Naive B cell (primary cell): Measurements from ENCODE around the gene SNPH. TPM values are rescaled to one million over a fixed set of nuclear protein-coding genes. Genes with fewer than 3 reads are reported as not detected.

Source experiments
- ATAC-seq, 2 donors: fragments of 150-1000 bp; cut with Tn5 transposase; 2 replicates each; pipeline ENCODE4 v1.10.0; 2021; ENCODE audit warnings: low read depth in 2 of 2, mild to moderate bottlenecking in 2 of 2, moderate library complexity in 2 of 2
- DNase-seq: peaks from one replicate; pipeline ENCODE4 v3.0.0; 2022
- H3K27ac Mint-ChIP-seq, 6 donors: one replicate each; pipeline ENCODE4 v1.8.0; 2020 to 2022; ENCODE audit warnings: mild to moderate bottlenecking in 6 of 6, mixed read lengths in 6 of 6, moderate library complexity in 5 of 6, inconsistent platforms in 2 of 6
- H3K27me3 Mint-ChIP-seq, 3 donors: one replicate each; pipeline ENCODE4 v1.8.0; 2021 to 2022; ENCODE audit warnings: mixed read lengths in 3 of 3, mild to moderate bottlenecking in 1 of 3
- H3K36me3 Mint-ChIP-seq, 2 donors: one replicate each; pipeline ENCODE4 v1.8.0; 2020 to 2022; ENCODE audit warnings: mixed read lengths in 2 of 2, inconsistent platforms in 1 of 2, mild to moderate bottlenecking in 1 of 2
- H3K4me1 Mint-ChIP-seq, 3 donors: one replicate each; pipeline ENCODE4 v1.8.0; 2020 to 2022; ENCODE audit warnings: mixed read lengths in 3 of 3, inconsistent platforms in 1 of 3, mild to moderate bottlenecking in 1 of 3, moderate library complexity in 1 of 3
- H3K4me3 Mint-ChIP-seq, 8 donors: one replicate each; pipeline ENCODE4 v1.8.0; 2020 to 2022; ENCODE audit warnings: mild to moderate bottlenecking in 8 of 8, mixed read lengths in 8 of 8, moderate library complexity in 8 of 8, inconsistent platforms in 2 of 8
- H3K9me3 Mint-ChIP-seq, 7 donors: one replicate each; pipeline ENCODE4 v1.8.0; 2020 to 2022; ENCODE audit warnings: mixed read lengths in 7 of 7, mild to moderate bottlenecking in 5 of 7, inconsistent platforms in 2 of 7, moderate library complexity in 1 of 7
- polyA plus RNA-seq, 6 donors: library from polyadenylated mRNA; unstranded; fragments of 300-500 nt; fragmentation: Illumina TruSeq; gene quantifications; one replicate each; pipeline ENCODE4 v1.2.3, GENCODE V29; 2021; ENCODE audit warnings: low read depth in 6 of 6

The SNPH gene
- polyA plus RNA-seq, 6 donors from 2014 or later, result 0.31 to 0.37 (median 0.35) TPM; not detected in 1

GRCh38 chr20:1330075-1330830 is 64.2 kb downstream of the SNPH start:
- ATAC-seq (peak; percentile 30 to 56), DNase-seq (peak; percentile 44)
- H3K36me3 Mint-ChIP-seq, result no peaks in the 10 kb centered on the region
- H3K9me3 Mint-ChIP-seq, result no peaks in the 10 kb centered on the region
- H3K27me3 Mint-ChIP-seq, result no peaks in the 10 kb centered on the region
- H3K4me3 Mint-ChIP-seq, result peak overlapping the region in 2 of 8 donors; percentile 23 to 72
- H3K27ac Mint-ChIP-seq, result peak overlapping the region in 5 of 6 donors; percentile 36 to 96 (median 87)
- H3K4me1 Mint-ChIP-seq, result peaks cover 32 to 59% (median 33%) of the 10 kb centered on the region in 3 donors

GRCh38 chr20:1331101-1331500 is 65.0 kb downstream of the SNPH start:
- Mint-ChIP-seq H3K4me3 (no peak overlapping the region), H3K9me3 (no peaks in the 10 kb centered on the region), H3K27ac (peak overlapping the region in 3 of 6 donors; percentile 26 to 81 (median 49)), H3K4me1 (peaks cover 35 to 68% (median 38%) of the 10 kb centered on the region in 3 donors), H3K27me3 (no peaks in the 10 kb centered on the region), H3K36me3 (no peaks in the 10 kb centered on the region)
- no peak for DNase-seq
- no peak for ATAC-seq

- no peaks in the 10 kb centered on the region for H3K27me3 Mint-ChIP-seq
- no peaks in the 10 kb centered on the region for H3K36me3 Mint-ChIP-seq
- no peaks in the 10 kb centered on the region for H3K9me3 Mint-ChIP-seq
- no peak overlapping the region for H3K4me3 Mint-ChIP-seq
- peaks cover 44 to 75% (median 45%) of the 10 kb centered on the region in 3 donors for H3K4me1 Mint-ChIP-seq
- DNase-seq (no peak), ATAC-seq (no peak)
- H3K27ac Mint-ChIP-seq, result peak overlapping the region in 4 of 6 donors; percentile 76 to 88 (median 82)
Measured at GRCh38 chr20:1331801-1332453, 65.8 kb downstream of the SNPH start.

GRCh38 chr20:1332749-1333300 is 66.7 kb downstream of the SNPH start:
- Mint-ChIP-seq H3K4me3 (no peak overlapping the region), H3K27ac (peak overlapping the region in 2 of 6 donors; percentile 45 to 63), H3K36me3 (no peaks in the 10 kb centered on the region), H3K9me3 (no peaks in the 10 kb centered on the region), H3K27me3 (no peaks in the 10 kb centered on the region), H3K4me1 (peaks cover 44 to 73% (median 53%) of the 10 kb centered on the region in 3 donors)
- ATAC-seq, result no peak
- no peak for DNase-seq

GRCh38 chr20:1333462-1334369 is 67.6 kb downstream of the SNPH start:
- Mint-ChIP-seq H3K27me3 (no peaks in the 10 kb centered on the region), H3K4me3 (peak overlapping the region in 2 of 8 donors; percentile 40 to 47), H3K36me3 (no peaks in the 10 kb centered on the region), H3K27ac (peak overlapping the region in 1 of 6 donors; percentile 10), H3K4me1 (peaks cover 43 to 68% (median 56%) of the 10 kb centered on the region in 3 donors), H3K9me3 (no peaks in the 10 kb centered on the region)
- ATAC-seq (no peak), DNase-seq (no peak)

GRCh38 chr20:1334370-1334731 is 68.3 kb downstream of the SNPH start:
- Mint-ChIP-seq H3K9me3 (no peaks in the 10 kb centered on the region), H3K4me1 (peaks cover 42 to 63% (median 54%) of the 10 kb centered on the region in 3 donors), H3K27ac (peak overlapping the region in 2 of 6 donors; percentile 10 to 74), H3K36me3 (no peaks in the 10 kb centered on the region), H3K4me3 (no peak overlapping the region), H3K27me3 (no peaks in the 10 kb centered on the region)
- no peak for DNase-seq
- ATAC-seq, result no peak

- no peaks in the 10 kb centered on the region for H3K9me3 Mint-ChIP-seq
- no peaks in the 10 kb centered on the region for H3K27me3 Mint-ChIP-seq
- DNase-seq (no peak), ATAC-seq (no peak)
- no peak overlapping the region for H3K4me3 Mint-ChIP-seq
- peak overlapping the region in 2 of 6 donors; percentile 10 to 74 for H3K27ac Mint-ChIP-seq
- no peaks in the 10 kb centered on the region for H3K36me3 Mint-ChIP-seq
- H3K4me1 Mint-ChIP-seq, result peaks cover 38 to 59% (median 49%) of the 10 kb centered on the region in 3 donors
Measured at GRCh38 chr20:1334761-1335160, 68.7 kb downstream of the SNPH start.

- Mint-ChIP-seq H3K4me1 (peaks cover 28 to 46% (median 36%) of the 10 kb centered on the region in 3 donors), H3K36me3 (no peaks in the 10 kb centered on the region), H3K4me3 (peak overlapping the region in 2 of 8 donors; percentile 25 to 54), H3K27ac (peak overlapping the region in 5 of 6 donors; percentile 37 to 90 (median 80)), H3K27me3 (no peaks in the 10 kb centered on the region), H3K9me3 (no peaks in the 10 kb centered on the region)
- no peak for ATAC-seq
- no peak for DNase-seq
Measured at GRCh38 chr20:1335961-1336698, 70.0 kb downstream of the SNPH start.

DNA sequence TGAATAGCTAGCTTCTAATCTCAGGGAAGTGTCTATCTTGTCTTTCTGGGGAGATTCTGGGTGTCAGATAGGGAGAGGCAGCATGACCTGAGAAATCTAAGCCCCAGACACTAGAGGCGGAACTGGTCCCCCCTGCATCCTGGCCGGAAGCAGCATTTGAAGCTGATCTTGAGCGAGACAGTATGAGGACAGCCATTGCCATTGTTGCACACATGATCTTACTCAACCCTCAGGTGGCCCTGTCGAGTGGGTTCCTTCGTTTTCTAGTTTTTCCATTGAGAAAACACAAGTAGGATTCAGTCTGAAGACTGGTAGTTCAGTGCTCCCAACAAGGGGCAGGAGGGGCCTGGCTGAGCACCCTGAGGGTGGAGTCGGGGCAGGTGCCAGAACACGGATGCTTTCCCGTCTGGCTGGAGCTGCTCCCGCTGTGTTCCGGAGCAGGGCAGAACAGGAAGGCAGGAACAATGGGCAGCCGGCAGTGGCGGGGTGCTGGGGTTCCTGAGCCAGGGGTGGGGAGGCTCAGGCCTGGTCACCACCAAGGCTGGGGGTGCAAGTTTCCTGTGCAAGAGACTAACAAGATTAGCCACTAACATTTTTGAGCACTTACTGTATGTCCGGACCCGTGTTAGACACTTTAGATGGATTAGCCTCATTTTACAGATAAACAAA is 70.7 kb downstream of the SNPH start:
- peaks cover 23 to 39% (median 30%) of the 10 kb centered on the region in 3 donors for H3K4me1 Mint-ChIP-seq
- H3K9me3 Mint-ChIP-seq, result no peaks in the 10 kb centered on the region
- no peaks in the 10 kb centered on the region for H3K27me3 Mint-ChIP-seq
- H3K36me3 Mint-ChIP-seq, result no peaks in the 10 kb centered on the region
- no peak for DNase-seq
- peak overlapping the region in 5 of 8 donors; percentile 16 to 76 (median 58) for H3K4me3 Mint-ChIP-seq
- peak; percentile 52 to 78 for ATAC-seq
- H3K27ac Mint-ChIP-seq, result peak overlapping the region in 5 of 6 donors; percentile 61 to 90 (median 80)

- DNase-seq, result no peak
- Mint-ChIP-seq H3K36me3 (no peaks in the 10 kb centered on the region), H3K27me3 (no peaks in the 10 kb centered on the region), H3K9me3 (no peaks in the 10 kb centered on the region), H3K4me3 (no peak overlapping the region), H3K27ac (peak overlapping the region in 1 of 6 donors; percentile 36), H3K4me1 (peaks cover 21 to 36% (median 31%) of the 10 kb centered on the region in 3 donors)
- no peak for ATAC-seq
Measured at GRCh38 chr20:1337441-1337840, 71.3 kb downstream of the SNPH start.

- H3K27me3 Mint-ChIP-seq, result no peaks in the 10 kb centered on the region
- DNase-seq, result no peak
- no peak for ATAC-seq
- no peaks in the 10 kb centered on the region for H3K9me3 Mint-ChIP-seq
- H3K27ac Mint-ChIP-seq, result peak overlapping the region in 1 of 6 donors; percentile 16
- H3K4me1 Mint-ChIP-seq, result peaks cover 21 to 36% (median 32%) of the 10 kb centered on the region in 3 donors
- peak overlapping the region in 1 of 8 donors; percentile 79 for H3K4me3 Mint-ChIP-seq
- H3K36me3 Mint-ChIP-seq, result no peaks in the 10 kb centered on the region
Measured at GRCh38 chr20:1338096-1338495, 72.0 kb downstream of the SNPH start.

DNA sequence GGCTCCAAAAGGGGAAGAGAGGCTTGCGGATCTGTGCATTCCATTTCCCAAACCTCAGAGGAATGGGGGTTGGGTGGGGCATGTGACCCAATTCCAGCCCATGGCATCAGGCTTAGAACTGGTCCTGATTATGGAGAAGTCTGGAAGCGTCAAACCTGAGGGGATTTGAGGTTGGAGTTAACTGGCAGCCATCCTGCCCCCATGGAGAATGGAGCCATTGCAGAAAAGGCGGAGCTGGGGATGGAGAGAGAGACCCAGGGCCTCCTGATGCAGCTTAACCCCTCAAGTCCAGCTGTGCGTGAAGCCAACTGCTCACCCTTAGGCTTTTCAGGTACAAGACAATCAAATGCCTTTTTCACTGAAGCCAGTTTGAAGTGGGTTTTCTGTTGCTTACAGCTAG is 72.7 kb downstream of the SNPH start:
- Mint-ChIP-seq H3K9me3 (no peaks in the 10 kb centered on the region), H3K4me1 (peaks cover 21 to 36% (median 32%) of the 10 kb centered on the region in 3 donors), H3K27ac (no peak overlapping the region), H3K4me3 (no peak overlapping the region), H3K36me3 (no peaks in the 10 kb centered on the region), H3K27me3 (no peaks in the 10 kb centered on the region)
- ATAC-seq (no peak), DNase-seq (no peak)
